ENCODE measurements around the gene SCN7A. TPM values are rescaled to one million over a fixed set of nuclear protein-coding genes. Genes with fewer than 3 reads are reported as not detected.

Gene SCN7A
- total and polyA plus RNA-seq, 4 donors, result 0.05 to 7.9 (median 1.1) TPM

DNA sequence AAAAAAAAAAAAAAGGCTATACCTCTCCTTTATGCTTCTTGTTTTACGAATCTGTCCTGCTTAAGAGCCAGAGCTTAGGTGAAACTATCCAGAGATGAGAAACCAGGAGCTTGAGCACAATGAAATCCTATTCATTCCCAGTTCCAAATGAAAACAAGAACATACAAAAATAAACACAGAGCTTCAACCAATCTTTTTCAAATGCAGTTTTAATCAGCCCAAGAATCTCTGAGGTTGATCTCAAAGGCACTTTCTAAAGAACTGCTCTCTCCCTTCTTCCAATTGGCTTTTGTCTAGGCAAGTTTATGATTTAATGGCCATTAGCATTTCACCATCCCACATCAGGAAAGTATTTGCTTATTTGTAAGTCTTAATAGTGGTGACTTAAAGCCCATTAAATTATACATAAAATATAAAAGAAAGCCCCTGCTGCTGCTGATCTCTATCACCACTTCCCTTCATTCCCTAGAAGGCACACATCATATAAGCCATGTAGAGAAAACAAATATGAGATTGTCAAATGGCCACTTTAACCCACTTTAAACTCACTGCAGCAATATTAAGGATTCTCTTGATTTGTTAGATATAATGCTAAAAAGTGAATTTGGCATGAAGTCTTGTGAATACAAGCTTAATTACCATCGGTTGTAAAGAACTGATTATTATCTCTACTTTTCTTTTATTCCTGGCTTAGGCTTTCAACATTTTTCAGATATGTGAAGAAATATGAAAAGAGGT lies 89.0 kb downstream of the SCN7A start (continued):
- TF ChIP-seq REST (IDR thresholded peaks at IDR 0.05) (no peak), HNF4A (conservative IDR thresholded peaks at IDR 0.05) (no peak), EGR1 (IDR thresholded peaks at IDR 0.05; ENCODE audit: low read depth in 2 of 2) (no peak)

GRCh38 chr2:166394245-166394644 lies 99.8 kb downstream of the SCN7A start:
- H3K9me3 ChIP-seq (ENCODE audit: control insufficient read depth in 4 of 4, low read length in 3 of 4), result no peaks in the 10 kb centered on the region
- DNase-seq (ENCODE audit: low spot score), result no peak

More at GRCh38 chr2:166394245-166394644, 99.8 kb downstream of the SCN7A start:
- 96% methylated on average over 1 of the region's 1 CpG for WGBS
- no peaks in the 10 kb centered on the region for H3K27me3 ChIP-seq (ENCODE audit: control insufficient read depth in 4 of 4, insufficient read depth in 4 of 4, low read length in 3 of 4)
- H3K4me3 ChIP-seq (ENCODE audit: low read depth in 1 of 3, low read length in 3 of 3), result no peak overlapping the region
- no peaks in the 10 kb centered on the region for H3K36me3 ChIP-seq (ENCODE audit: control insufficient read depth in 4 of 4, insufficient read depth in 3 of 4, low read depth in 1 of 4, low read length in 3 of 4)
- H3K27ac ChIP-seq (ENCODE audit: low read depth in 1 of 2, low read length in 2 of 2), result no peak overlapping the region
- no peak overlapping the region for H3K9ac ChIP-seq (ENCODE audit: low read depth in 1 of 2, low read length in 2 of 2)
- no peaks in the 10 kb centered on the region for H3K4me1 ChIP-seq (ENCODE audit: control insufficient read depth in 4 of 4, insufficient read depth in 4 of 4, low read length in 3 of 4)
- TF ChIP-seq YY1 (IDR thresholded peaks at IDR 0.05) (no peak), RAD21 (IDR thresholded peaks at IDR 0.05) (no peak), NR2F2 (IDR thresholded peaks at IDR 0.05) (no peak), MAX (IDR thresholded peaks at IDR 0.05) (no peak), CTCF (IDR thresholded peaks at IDR 0.05; ENCODE audit: low read depth, low read length, missing input control) (no peak), EGR1 (IDR thresholded peaks at IDR 0.05; ENCODE audit: low read depth in 2 of 2) (no peak), HNF4G (IDR thresholded peaks at IDR 0.05) (no peak), ATF3 (IDR thresholded peaks at IDR 0.05) (no peak), HNF4A (conservative IDR thresholded peaks at IDR 0.05) (no peak), RXRA (IDR thresholded peaks at IDR 0.05) (no peak), TAF1 (conservative IDR thresholded peaks at IDR 0.05) (no peak), GABPA (IDR thresholded peaks at IDR 0.05 in 1 of 2, conservative IDR thresholded peaks at IDR 0.05 in 1 of 2) (no peak), JUND (IDR thresholded peaks at IDR 0.05) (no peak), SP1 (IDR thresholded peaks at IDR 0.05) (no peak), REST (IDR thresholded peaks at IDR 0.05) (no peak), ZBTB33 (IDR thresholded peaks at IDR 0.05) (no peak)
